Fibroblast of mammary gland (primary cell): ENCODE measurements around the gene PAK1IP1.
"Not testable (repeated sequence)": the region's sequence is repeated elsewhere in the genome, so short reads cannot be mapped to it uniquely, and the experiment has no call there.

Source experiments
- DNase-seq: peaks from one replicate; pipeline ENCODE4 v3.0.0-alpha.2; 2010; ENCODE audit warnings: low read depth
- H3K4me3 ChIP-seq: 2 replicates; pipeline ENCODE4 v1.5.1; 2011; ENCODE audit warnings: low read depth, mild to moderate bottlenecking, low read length, moderate library complexity; ENCODE audit not compliant: control insufficient read depth
- TF ChIP-seq, protein P1 (sequence below): conservative IDR thresholded peaks from 2 replicates; pipeline ENCODE4 v1.5.1; 2011; ENCODE audit warnings: low read depth, low read length, inconsistent platforms; ENCODE audit not compliant: control insufficient read depth, insufficient read depth

Gene PAK1IP1

DNA sequence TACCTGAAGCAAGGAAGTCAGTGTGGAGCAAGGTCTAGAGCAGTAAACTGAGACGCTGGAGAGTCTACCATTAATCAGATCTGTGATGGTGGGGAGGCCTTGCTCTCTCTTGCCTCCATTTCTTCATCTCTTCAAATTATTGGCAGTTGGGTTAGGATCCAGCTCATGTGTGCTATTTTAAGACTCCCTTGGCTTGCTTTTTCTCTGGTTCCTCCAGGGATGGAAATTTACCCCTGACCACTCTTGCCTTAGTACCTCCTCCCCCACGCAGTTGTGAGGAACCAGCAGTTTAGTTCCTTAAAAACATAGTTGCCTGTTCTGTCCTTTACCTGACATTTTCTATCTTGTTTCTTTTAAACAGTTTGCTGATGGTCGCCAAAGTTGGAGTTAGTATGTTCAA lies 35.5 kb downstream of the PAK1IP1 start:
- DNase-seq, result no peak
- TF ChIP-seq, protein P1, sequence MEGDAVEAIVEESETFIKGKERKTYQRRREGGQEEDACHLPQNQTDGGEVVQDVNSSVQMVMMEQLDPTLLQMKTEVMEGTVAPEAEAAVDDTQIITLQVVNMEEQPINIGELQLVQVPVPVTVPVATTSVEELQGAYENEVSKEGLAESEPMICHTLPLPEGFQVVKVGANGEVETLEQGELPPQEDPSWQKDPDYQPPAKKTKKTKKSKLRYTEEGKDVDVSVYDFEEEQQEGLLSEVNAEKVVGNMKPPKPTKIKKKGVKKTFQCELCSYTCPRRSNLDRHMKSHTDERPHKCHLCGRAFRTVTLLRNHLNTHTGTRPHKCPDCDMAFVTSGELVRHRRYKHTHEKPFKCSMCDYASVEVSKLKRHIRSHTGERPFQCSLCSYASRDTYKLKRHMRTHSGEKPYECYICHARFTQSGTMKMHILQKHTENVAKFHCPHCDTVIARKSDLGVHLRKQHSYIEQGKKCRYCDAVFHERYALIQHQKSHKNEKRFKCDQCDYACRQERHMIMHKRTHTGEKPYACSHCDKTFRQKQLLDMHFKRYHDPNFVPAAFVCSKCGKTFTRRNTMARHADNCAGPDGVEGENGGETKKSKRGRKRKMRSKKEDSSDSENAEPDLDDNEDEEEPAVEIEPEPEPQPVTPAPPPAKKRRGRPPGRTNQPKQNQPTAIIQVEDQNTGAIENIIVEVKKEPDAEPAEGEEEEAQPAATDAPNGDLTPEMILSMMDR, result no peak
- H3K4me3 ChIP-seq, result no peak overlapping the region

DNA sequence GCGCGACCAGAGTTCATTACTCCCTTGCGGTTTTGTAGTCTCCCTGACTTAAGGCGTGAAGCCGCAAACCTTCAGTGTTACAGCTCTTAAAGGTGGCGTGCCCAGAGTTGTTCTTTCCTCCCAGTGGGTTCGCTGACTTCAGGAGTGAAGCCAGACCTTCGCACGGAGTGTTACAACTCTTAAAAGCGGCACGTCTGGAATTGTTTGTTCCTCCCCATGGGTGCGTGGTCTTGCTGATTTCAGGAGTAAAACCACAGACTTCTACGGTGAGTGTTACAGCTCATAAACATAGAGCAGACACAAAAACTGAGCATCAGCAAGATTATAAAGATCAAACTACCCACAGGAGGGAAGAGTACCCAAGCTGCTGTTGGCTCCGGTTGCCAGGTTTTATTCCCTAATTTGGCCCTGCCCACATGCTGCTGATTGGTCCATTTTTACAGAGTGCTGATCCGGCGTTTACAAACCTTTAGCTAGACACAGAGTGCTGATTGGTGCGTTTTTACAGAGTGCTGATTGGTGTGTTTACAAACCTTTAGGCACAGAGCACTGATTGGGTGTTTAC lies 38.5 kb downstream of the PAK1IP1 start:
- no peak overlapping the region for H3K4me3 ChIP-seq
- DNase-seq, result no peak
- TF ChIP-seq, protein P1, result no peak

DNA sequence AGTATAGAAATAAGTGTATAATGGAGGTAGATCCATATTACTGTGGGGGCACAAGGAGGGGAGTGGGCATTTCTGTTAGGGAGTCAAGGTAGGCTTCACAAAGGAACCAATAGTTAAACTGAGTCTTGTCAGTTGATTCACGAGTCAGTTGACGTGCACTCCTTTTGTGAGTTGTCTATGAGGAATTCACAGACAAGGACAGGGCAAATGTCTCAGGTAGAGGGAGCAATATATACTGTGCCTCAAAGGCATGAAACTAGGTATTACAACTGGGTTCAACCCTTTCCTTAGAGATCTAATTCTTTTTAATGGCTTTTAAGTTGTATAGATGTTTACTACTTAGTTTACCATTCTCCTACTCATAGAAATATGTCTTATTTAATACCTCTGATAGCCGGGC lies 39.1 kb downstream of the PAK1IP1 start:
- no peak for DNase-seq
- TF ChIP-seq, protein P1, result no peak
- no peak overlapping the region for H3K4me3 ChIP-seq

DNA sequence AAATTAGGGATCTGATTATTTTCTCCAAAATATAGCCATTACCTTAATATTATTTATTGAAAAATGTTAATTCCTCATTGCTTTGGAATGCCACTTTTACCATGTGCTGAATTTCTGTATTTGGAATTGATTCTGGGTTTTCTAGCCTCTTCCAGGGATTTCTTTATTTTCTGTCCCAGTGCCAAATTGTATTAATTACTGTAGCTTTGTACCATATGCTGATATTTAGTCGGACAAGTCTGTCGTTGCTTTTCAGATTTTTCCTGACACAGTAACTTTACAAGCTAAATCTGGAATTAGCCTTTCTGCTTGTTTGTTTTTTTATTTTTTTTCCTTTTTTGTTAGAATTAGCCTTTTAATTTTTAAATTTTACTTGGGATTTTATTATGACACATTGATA lies 42.0 kb downstream of the PAK1IP1 start:
- no peak for DNase-seq
- TF ChIP-seq, protein P1, result no peak
- H3K4me3 ChIP-seq, result no peak overlapping the region

DNA sequence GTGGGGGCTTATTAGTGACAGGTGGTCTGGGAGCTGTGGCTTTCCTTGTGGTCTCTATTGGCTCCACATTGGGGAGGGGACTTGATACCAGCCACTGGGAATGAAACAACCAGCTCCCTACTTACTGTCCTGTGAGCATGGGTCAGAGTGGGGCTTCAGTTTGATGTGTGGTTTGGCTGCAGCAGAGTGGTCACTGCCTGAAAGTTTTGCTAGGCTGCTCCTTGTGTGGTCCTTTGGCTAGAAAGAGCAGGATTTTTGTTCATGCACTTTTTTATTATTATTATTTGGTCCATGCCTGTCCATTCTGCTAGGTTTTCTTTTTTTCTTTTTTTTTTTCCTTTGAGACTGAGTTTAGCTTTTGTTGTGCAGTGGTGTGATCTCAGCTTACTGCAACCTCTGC lies 45.3 kb downstream of the PAK1IP1 start:
- DNase-seq, result no peak
- TF ChIP-seq, protein P1, result no peak

DNA sequence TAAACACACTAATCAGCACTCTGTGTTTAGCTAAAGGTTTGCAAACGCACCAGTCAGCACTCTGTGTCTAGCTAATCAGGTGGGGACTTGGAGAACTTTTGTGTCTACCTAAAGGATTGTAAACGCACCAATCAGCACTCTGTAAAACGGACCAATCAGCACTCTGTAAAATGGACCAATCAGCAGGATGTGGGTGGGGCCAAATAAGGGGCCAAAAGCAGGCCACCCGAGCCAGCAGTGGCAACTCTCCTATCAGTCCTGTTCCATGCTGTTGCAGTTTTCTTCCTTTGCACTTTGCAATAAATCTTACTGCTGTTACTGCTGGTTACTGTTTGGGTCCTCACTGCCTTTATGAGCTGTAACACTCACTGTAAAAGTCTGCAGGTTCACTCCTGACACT lies 46.9 kb downstream of the PAK1IP1 start:
- DNase-seq, result not testable (repeated sequence)

More for the DNA sequence above, 45.3 kb downstream of the PAK1IP1 start:
- H3K4me3 ChIP-seq, result no peak overlapping the region

DNA sequence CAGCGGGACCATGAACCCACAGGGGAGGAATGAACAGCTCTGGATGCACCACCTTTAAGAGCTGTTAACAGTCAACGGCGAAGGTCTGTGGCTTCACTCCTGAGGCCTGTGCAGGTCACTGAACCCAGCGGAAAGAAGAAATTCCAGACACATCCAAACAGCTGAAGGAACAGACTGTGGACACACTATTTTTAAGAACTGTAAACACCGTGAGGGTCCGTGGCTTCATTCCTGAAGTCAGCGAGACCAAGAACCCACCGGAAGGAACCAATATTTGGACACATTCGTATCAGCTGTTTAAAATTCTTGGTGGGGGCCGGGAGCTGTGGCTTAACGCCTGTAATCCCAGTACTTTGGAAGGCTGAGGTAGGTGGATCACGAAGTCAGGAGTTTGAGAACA lies 47.5 kb downstream of the PAK1IP1 start:
- no peak for DNase-seq
- H3K4me3 ChIP-seq, result no peak overlapping the region
- TF ChIP-seq, protein P1, result no peak

More for the DNA sequence above, 46.9 kb downstream of the PAK1IP1 start:
- not testable (repeated sequence) for H3K4me3 ChIP-seq
